ENCODE data around the gene BLVRB.
A peak's percentile ranks its signal among the peaks of the same experiment; 100 is the strongest.
"Not testable (repeated sequence)": the region's sequence is repeated elsewhere in the genome, so short reads cannot be mapped to it uniquely, and the experiment has no call there.

The BLVRB gene

GRCh38 chr19:40414542-40415535, 50.7 kb downstream of the BLVRB start:
- Mint-ChIP-seq H3K4me1 (peaks cover 19% of the 10 kb centered on the region), H3K27ac (no peak overlapping the region), H3K9me3 (no peaks in the 10 kb centered on the region), H3K4me3 (no peak overlapping the region), H3K36me3 (peaks cover 6% of the 10 kb centered on the region)
- no peak for ATAC-seq
- no peak for DNase-seq (ENCODE audit: low spot score in 2 of 2)

GRCh38 chr19:40413291-40413845, 52.2 kb downstream of the BLVRB start, which contains the start of gene PRX:
Gene PRX, minus strand, starts transcription at chr19:40413378. Its CDS starts 5,446 bp downstream, at chr19:40407932.
- H3K36me3 Mint-ChIP-seq = peaks cover 6% of the 10 kb centered on the region
- no peaks in the 10 kb centered on the region for H3K9me3 Mint-ChIP-seq
- ATAC-seq = no peak
- no peak within 1 kb of the TSS for H3K4me3 Mint-ChIP-seq
- no peak for DNase-seq (ENCODE audit: low spot score in 2 of 2)
- no peak within 1 kb of the TSS for H3K27ac Mint-ChIP-seq
- H3K4me1 Mint-ChIP-seq = peaks cover 18% of the 10 kb centered on the region

- ATAC-seq (no peak), DNase-seq (ENCODE audit: low spot score in 2 of 2) (no peak)
- peaks cover 6% of the 10 kb centered on the region for H3K36me3 Mint-ChIP-seq
- H3K4me1 Mint-ChIP-seq = peaks cover 16% of the 10 kb centered on the region
- H3K9me3 Mint-ChIP-seq = no peaks in the 10 kb centered on the region
- H3K27ac Mint-ChIP-seq = no peak overlapping the region
- H3K4me3 Mint-ChIP-seq = no peak overlapping the region
Observed at GRCh38 chr19:40412866-40413265, 52.7 kb downstream of the BLVRB start.

- peaks cover 11% of the 10 kb centered on the region for H3K4me1 Mint-ChIP-seq
- peaks cover 6% of the 10 kb centered on the region for H3K36me3 Mint-ChIP-seq
- no peaks in the 10 kb centered on the region for H3K9me3 Mint-ChIP-seq
- DNase-seq (ENCODE audit: low spot score in 2 of 2) = no peak
- H3K27ac Mint-ChIP-seq = no peak overlapping the region
- no peak overlapping the region for H3K4me3 Mint-ChIP-seq
- ATAC-seq = no peak
Observed at GRCh38 chr19:40411958-40412499, 53.5 kb downstream of the BLVRB start.

GRCh38 chr19:40411125-40411842, 54.3 kb downstream of the BLVRB start:
- H3K27ac Mint-ChIP-seq = no peak overlapping the region
- H3K9me3 Mint-ChIP-seq = no peaks in the 10 kb centered on the region
- peaks cover 7% of the 10 kb centered on the region for H3K4me1 Mint-ChIP-seq
- ATAC-seq (no peak), DNase-seq (ENCODE audit: low spot score in 2 of 2) (no peak)
- no peaks in the 10 kb centered on the region for H3K36me3 Mint-ChIP-seq
- H3K4me3 Mint-ChIP-seq = no peak overlapping the region

- no peak for ATAC-seq
- H3K4me1 Mint-ChIP-seq = peaks cover 7% of the 10 kb centered on the region
- no peak overlapping the region for H3K4me3 Mint-ChIP-seq
- no peaks in the 10 kb centered on the region for H3K9me3 Mint-ChIP-seq
- H3K27ac Mint-ChIP-seq = no peak overlapping the region
- no peaks in the 10 kb centered on the region for H3K36me3 Mint-ChIP-seq
- DNase-seq (ENCODE audit: low spot score in 2 of 2) = no peak
Observed at GRCh38 chr19:40410030-40410389, 55.5 kb downstream of the BLVRB start.

GRCh38 chr19:40408598-40408925, 57.0 kb downstream of the BLVRB start:
- not testable (repeated sequence) for H3K4me3 Mint-ChIP-seq; H3K36me3 Mint-ChIP-seq; DNase-seq (ENCODE audit: low spot score in 2 of 2); H3K9me3 Mint-ChIP-seq; H3K27ac Mint-ChIP-seq; ATAC-seq
- H3K4me1 Mint-ChIP-seq = peaks cover 11% of the 10 kb centered on the region

GRCh38 chr19:40407714-40408597, 57.6 kb downstream of the BLVRB start:
- Mint-ChIP-seq H3K4me3 (no peak overlapping the region), H3K9me3 (no peaks in the 10 kb centered on the region), H3K27ac (no peak overlapping the region), H3K36me3 (peaks cover 5% of the 10 kb centered on the region), H3K4me1 (peaks cover 17% of the 10 kb centered on the region)
- DNase-seq (ENCODE audit: low spot score in 2 of 2) = no peak
- ATAC-seq = no peak

GRCh38 chr19:40403262-40403984, 62.1 kb downstream of the BLVRB start:
- DNase-seq (ENCODE audit: low spot score in 2 of 2) (peak; percentile 76 to 92), ATAC-seq (peak; percentile 77)
- Mint-ChIP-seq H3K9me3 (no peaks in the 10 kb centered on the region), H3K4me3 (peak overlapping the region; percentile 79), H3K27ac (no peak overlapping the region), H3K4me1 (peaks cover 36% of the 10 kb centered on the region), H3K36me3 (peaks cover 5% of the 10 kb centered on the region)

- ATAC-seq (no peak), DNase-seq (ENCODE audit: low spot score in 2 of 2) (no peak)
- Mint-ChIP-seq H3K4me1 (peaks cover 29% of the 10 kb centered on the region), H3K36me3 (peaks cover 5% of the 10 kb centered on the region), H3K4me3 (no peak overlapping the region), H3K9me3 (no peaks in the 10 kb centered on the region), H3K27ac (no peak overlapping the region)
Observed at GRCh38 chr19:40400559-40400958, 65.0 kb downstream of the BLVRB start.

GRCh38 chr19:40398417-40399131, 67.0 kb downstream of the BLVRB start:
- Mint-ChIP-seq H3K4me1 (peaks cover 25% of the 10 kb centered on the region), H3K4me3 (peak overlapping the region; percentile 2), H3K9me3 (no peaks in the 10 kb centered on the region), H3K27ac (no peak overlapping the region), H3K36me3 (peaks cover 2% of the 10 kb centered on the region)
- no peak for DNase-seq (ENCODE audit: low spot score in 2 of 2)
- ATAC-seq = peak; percentile 51

Data from stimulated activated effector memory CD8-positive, alpha-beta T cell treated with anti-CD3 and anti-CD28 coated beads, Interleukin-12 subunit alpha, Interleukin-12 subunit beta, amount 100 ng/mL, for 72 hours (primary cell).